Bronchial epithelial cell (primary cell): ENCODE data around the gene FGF18. TPM values are rescaled to one million over a fixed set of nuclear protein-coding genes. Genes with fewer than 3 reads are reported as not detected.

ENCODE experiments used
- DNase-seq: peaks from one replicate; pipeline ENCODE4 v3.0.0-alpha.2; 2010; ENCODE audit warnings: low read depth
- FAIRE-seq: peaks from 2 replicates; lab custom pipeline; 2011; peaks lifted over from hg19 to GRCh38; lab: Jason Lieb, UNC
- H3K27me3 ChIP-seq: 2 replicates; pipeline ENCODE4 v1.5.1; 2011; ENCODE audit warnings: low read length; ENCODE audit not compliant: control insufficient read depth, insufficient read depth
- H3K36me3 ChIP-seq: 2 replicates; pipeline ENCODE4 v1.5.1; 2011; ENCODE audit warnings: low read length; ENCODE audit not compliant: control insufficient read depth, insufficient read depth
- H3K4me3 ChIP-seq: 2 replicates; pipeline ENCODE4 v1.5.1; 2011; ENCODE audit warnings: mild to moderate bottlenecking, low read depth, low read length, control low read depth
- total RNA-seq: library from RNA; depleted of rRNA; stranded (reverse); fragments of >200 nt; gene quantifications from 2 replicates; pipeline ENCODE4 v1.2.1, GENCODE V29; 2014
- TF ChIP-seq, protein P1 (sequence below): IDR thresholded peaks from 2 replicates; pipeline ENCODE4 v1.5.1; 2011; ENCODE audit warnings: mild to moderate bottlenecking, moderate library complexity, low read length, control low read depth, inconsistent platforms; ENCODE audit not compliant: insufficient read depth, severe bottlenecking

The FGF18 gene
- total RNA-seq, 1 donor from 2014 or later = not detected

DNA sequence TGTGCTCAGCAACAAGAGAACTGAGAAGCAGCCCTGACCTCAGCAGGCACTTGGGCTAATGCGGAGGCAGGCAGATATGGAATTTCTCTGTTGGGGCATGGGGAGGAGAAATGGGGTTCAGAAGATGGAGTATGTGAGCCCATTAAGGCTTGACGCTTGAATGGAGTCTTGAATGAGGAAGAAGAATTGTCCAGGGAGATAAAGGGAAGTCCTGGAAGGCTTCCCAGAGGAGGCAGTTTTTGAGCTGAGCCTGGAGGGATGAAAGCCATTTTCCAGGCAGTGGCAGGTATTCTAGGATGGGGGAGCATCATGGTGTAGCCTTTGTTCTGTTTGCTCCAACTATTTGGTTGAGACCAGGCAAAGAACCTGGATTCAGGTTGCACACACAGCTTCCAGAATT, 34.5 kb downstream of the FGF18 start:
- Histone ChIP-seq H3K27me3 (no peaks in the 10 kb centered on the region), H3K4me3 (no peak overlapping the region), H3K36me3 (no peaks in the 10 kb centered on the region)
- no peak for FAIRE-seq
- no peak for DNase-seq
- TF ChIP-seq, protein P1, sequence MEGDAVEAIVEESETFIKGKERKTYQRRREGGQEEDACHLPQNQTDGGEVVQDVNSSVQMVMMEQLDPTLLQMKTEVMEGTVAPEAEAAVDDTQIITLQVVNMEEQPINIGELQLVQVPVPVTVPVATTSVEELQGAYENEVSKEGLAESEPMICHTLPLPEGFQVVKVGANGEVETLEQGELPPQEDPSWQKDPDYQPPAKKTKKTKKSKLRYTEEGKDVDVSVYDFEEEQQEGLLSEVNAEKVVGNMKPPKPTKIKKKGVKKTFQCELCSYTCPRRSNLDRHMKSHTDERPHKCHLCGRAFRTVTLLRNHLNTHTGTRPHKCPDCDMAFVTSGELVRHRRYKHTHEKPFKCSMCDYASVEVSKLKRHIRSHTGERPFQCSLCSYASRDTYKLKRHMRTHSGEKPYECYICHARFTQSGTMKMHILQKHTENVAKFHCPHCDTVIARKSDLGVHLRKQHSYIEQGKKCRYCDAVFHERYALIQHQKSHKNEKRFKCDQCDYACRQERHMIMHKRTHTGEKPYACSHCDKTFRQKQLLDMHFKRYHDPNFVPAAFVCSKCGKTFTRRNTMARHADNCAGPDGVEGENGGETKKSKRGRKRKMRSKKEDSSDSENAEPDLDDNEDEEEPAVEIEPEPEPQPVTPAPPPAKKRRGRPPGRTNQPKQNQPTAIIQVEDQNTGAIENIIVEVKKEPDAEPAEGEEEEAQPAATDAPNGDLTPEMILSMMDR = no peak

DNA sequence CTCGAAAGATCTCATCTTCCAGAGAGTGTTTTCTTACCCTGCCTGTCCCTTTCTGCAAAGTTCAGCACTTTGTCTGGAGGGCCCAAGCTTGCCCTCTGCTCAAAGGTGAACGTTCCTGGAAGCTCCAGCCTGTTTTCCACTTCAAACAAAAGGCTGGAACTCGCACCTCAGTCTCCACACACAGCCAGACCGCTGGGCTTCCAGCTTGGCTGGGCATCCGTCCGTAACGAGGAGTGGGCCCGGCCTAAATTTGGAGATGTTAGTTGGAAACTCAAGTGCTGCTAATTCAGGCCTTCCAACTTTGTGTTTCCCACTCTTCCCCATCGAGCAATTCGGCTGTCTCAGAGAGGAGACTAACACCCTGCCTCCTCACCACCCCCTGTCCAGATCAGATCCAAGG, 35.1 kb downstream of the FGF18 start:
- peak; percentile 89 for FAIRE-seq
- Histone ChIP-seq H3K27me3 (no peaks in the 10 kb centered on the region), H3K36me3 (no peaks in the 10 kb centered on the region), H3K4me3 (no peak overlapping the region)
- TF ChIP-seq, protein P1 = no peak
- no peak for DNase-seq

DNA sequence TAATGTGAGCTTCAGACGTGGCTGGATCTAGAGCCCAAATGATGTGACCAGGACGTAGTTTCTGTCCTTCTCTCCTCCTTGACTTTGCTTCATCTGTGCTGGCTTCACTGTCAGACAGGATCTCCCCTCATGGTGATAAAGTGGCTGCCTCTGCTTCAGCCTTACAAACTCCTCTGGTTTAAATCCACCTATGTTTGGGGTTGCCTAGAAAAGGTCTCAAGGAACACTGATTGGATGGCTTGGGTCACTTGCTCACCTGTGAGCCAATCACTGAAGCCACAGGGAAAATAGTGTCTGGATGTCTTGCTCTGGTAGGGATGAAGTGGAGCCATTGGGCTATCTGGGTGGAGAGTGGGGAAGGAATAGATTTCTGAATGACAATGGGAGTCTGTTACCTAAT, 36.1 kb downstream of the FGF18 start:
- H3K4me3 ChIP-seq = no peak overlapping the region
- TF ChIP-seq, protein P1 = no peak
- FAIRE-seq (no peak), DNase-seq (no peak)
- no peaks in the 10 kb centered on the region for H3K36me3 ChIP-seq
- peaks cover 3% of the 10 kb centered on the region for H3K27me3 ChIP-seq

DNA sequence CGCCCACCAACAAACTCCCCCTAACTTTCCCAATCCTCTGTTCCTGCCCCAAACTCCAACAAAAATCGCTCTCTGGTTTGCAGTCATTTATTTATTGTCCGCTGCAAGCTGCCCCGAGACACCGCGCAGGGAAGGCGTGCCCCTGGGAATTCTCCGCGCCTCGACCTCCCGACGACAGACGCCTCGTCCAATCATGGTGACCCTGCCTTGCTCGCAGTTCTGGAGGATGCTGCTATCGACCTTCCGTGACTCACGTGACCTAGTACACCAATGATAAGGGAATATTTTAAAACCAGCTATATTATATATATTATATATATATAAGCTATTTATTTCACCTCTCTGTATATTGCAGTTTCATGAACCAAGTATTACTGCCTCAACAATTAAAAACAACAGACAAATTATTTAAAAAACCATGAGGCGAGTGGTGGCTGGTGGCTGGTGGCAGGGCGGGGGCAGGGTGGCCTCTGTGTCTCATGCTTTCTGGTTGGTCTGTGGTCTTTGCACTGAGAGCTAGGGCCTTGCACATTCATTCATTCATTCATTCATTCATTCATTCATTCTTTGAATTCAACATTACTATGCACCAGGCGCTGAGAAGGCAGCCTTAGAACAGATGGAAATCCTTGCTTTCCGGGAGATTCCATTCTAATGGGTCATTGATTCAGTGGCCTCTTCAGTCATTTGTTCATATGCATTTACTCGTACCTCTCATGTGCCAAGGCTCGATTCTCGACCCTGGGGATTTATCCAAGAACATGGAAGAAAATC, 37.9 kb downstream of the FGF18 start:
- H3K27me3 ChIP-seq = peaks cover 3% of the 10 kb centered on the region
- DNase-seq (no peak), FAIRE-seq (no peak)
- H3K4me3 ChIP-seq = no peak overlapping the region
- TF ChIP-seq, protein P1 = no peak
- no peaks in the 10 kb centered on the region for H3K36me3 ChIP-seq

DNA sequence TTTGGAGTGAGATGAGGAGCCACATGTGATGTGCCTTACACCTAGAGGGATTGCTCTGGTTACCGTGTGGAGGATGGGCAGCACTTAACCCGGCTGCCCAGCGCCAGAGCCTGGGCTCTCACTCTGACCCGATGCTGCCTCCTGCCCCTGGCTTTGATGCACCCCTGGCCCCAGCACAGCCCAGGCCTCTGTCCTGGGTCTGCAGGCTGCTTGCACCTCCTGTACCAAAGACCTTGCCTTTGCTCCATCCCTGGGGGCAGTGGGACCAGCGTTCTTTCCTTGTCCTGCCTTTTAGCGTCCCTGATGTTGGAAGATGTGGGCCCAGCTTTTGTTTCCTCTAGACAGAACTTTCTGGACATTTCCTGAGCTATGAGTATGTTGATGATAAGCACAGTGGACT, 40.4 kb downstream of the FGF18 start:
- Histone ChIP-seq H3K4me3 (no peak overlapping the region), H3K36me3 (no peaks in the 10 kb centered on the region), H3K27me3 (peaks cover 6% of the 10 kb centered on the region)
- TF ChIP-seq, protein P1 = no peak
- FAIRE-seq (no peak), DNase-seq (no peak)
